Uterus (tissue), 4 donors: ENCODE data around the gene DDX21. TPM values are rescaled to one million over a fixed set of nuclear protein-coding genes. Genes with fewer than 3 reads are reported as not detected.

Experiments used
- DNase-seq, 2 donors: peaks; one replicate each; pipeline ENCODE4 v3.0.0-alpha.2; 2019 to 2020
- H3K27ac ChIP-seq, 2 donors: fragments of 200-600 bp; sonication (generic); 1 replicate in 1 of 2; 2 replicates in 1 of 2; pipeline ENCODE4 v1.5.1; 2016 to 2018
- H3K27me3 ChIP-seq, 2 donors: fragments of 200-600 bp; sonication (generic); one replicate each; pipeline ENCODE4 v1.5.1; 2018 to 2019; ENCODE audit warnings: control low read depth in 1 of 2
- H3K36me3 ChIP-seq, 2 donors: fragments of 200-600 bp; sonication (generic); one replicate each; pipeline ENCODE4 v1.5.1; 2019; ENCODE audit warnings: control low read depth in 1 of 2
- H3K4me1 ChIP-seq, 2 donors: fragments of 200-600 bp; sonication (generic); one replicate each; pipeline ENCODE4 v1.5.1; 2018 to 2019; ENCODE audit warnings: control low read depth in 1 of 2
- H3K4me3 ChIP-seq, 2 donors: fragments of 200-600 bp; sonication (generic); 1 replicate in 1 of 2; 2 replicates in 1 of 2; pipeline ENCODE4 v1.5.1; 2018 to 2019; ENCODE audit warnings: mild to moderate bottlenecking in 1 of 2
- H3K9me3 ChIP-seq, 2 donors: fragments of 200-600 bp; sonication (generic); one replicate each; pipeline ENCODE4 v1.5.1; 2019; ENCODE audit warnings: control low read depth in 1 of 2
- CTCF ChIP-seq, 4 experiments: fragments of 200-600 bp in 2 of 4; fragments of 450-650 bp in 2 of 4; sonication (generic) in 2 of 4; IDR thresholded peaks; one replicate each; pipeline ENCODE4 v1.5.1; 2016 to 2019; ENCODE audit warnings: antibody characterized with exemption in 4 of 4, mild to moderate bottlenecking in 2 of 4, moderate library complexity in 1 of 4
- POLR2A ChIP-seq, 2 donors: fragments of 450-650 bp; IDR thresholded peaks; one replicate each; pipeline ENCODE4 v1.6.1; 2016; ENCODE audit warnings: antibody characterized with exemption in 2 of 2, mild to moderate bottlenecking in 1 of 2, moderate library complexity in 1 of 2
- intact Hi-C: fragments of 100-400 bp; cut with DNase I; formaldehyde crosslinking; loops from one replicate; pipeline ENCODE4 v1.15.1; 2023; ENCODE audit warnings: low total_unique reads
- total RNA-seq, 4 donors: library from RNA; depleted of rRNA in 3 of 4; stranded (reverse); fragments of >200 nt in 3 of 4; gene quantifications; one replicate each; pipeline versions ENCODE4 v1.1.0 to v1.2.4, GENCODE V29; 2014 to 2023
- donor health status: DM: yes; HTN: yes; CAD: no.

The DDX21 gene
- total RNA-seq, 4 donors from 2014 or later: 24.1 to 52.6 (median 38.1) TPM

- H3K4me3 ChIP-seq: no peak overlapping the region
- H3K36me3 ChIP-seq: no peaks in the 10 kb centered on the region
- intact Hi-C loops: no loop called here
- peaks cover 3 to 5% of the 10 kb centered on the region in 2 donors for H3K4me1 ChIP-seq
- no peaks in the 10 kb centered on the region for H3K27me3 ChIP-seq
- no peaks in the 10 kb centered on the region for H3K9me3 ChIP-seq
- TF ChIP-seq CTCF (IDR thresholded peaks at IDR 0.05): no peak
- TF ChIP-seq POLR2A (IDR thresholded peaks at IDR 0.05): no peak
- peak overlapping the region; percentile 21 to 46 for H3K27ac ChIP-seq
- DNase-seq: peak in 1 of 2 donors; percentile 33
Observed at GRCh38 chr10:68992636-68993440, 36.9 kb downstream of the DDX21 start.

GRCh38 chr10:68997211-68997610, 41.2 kb downstream of the DDX21 start:
- no peak for DNase-seq
- Histone ChIP-seq H3K27me3 (no peaks in the 10 kb centered on the region), H3K27ac (no peak overlapping the region), H3K9me3 (no peaks in the 10 kb centered on the region), H3K36me3 (no peaks in the 10 kb centered on the region), H3K4me1 (peaks cover 0 to 5% of the 10 kb centered on the region in 2 donors), H3K4me3 (no peak overlapping the region)
- no peak for TF ChIP-seq POLR2A (IDR thresholded peaks at IDR 0.05)
- no peak for TF ChIP-seq CTCF (IDR thresholded peaks at IDR 0.05)
- intact Hi-C loops: no loop called here

GRCh38 chr10:69004821-69005220, 48.9 kb downstream of the DDX21 start:
- no peaks in the 10 kb centered on the region for H3K4me1 ChIP-seq
- H3K27ac ChIP-seq: no peak overlapping the region
- no peaks in the 10 kb centered on the region for H3K9me3 ChIP-seq
- H3K4me3 ChIP-seq: no peak overlapping the region
- intact Hi-C loops: loop anchor here (10.0 kb wide), 1 partner anchor 100 kb away; no protein-coding TSS in a partner anchor
- no peaks in the 10 kb centered on the region for H3K27me3 ChIP-seq
- no peaks in the 10 kb centered on the region for H3K36me3 ChIP-seq
- TF ChIP-seq POLR2A (IDR thresholded peaks at IDR 0.05) (no peak), CTCF (IDR thresholded peaks at IDR 0.05) (peak; percentile 22 to 53 (median 40))
- DNase-seq: no peak

- intact Hi-C loops: loop anchor here (10.0 kb wide), 1 partner anchor 99 kb away; no protein-coding TSS in a partner anchor
- no peak for DNase-seq
- Histone ChIP-seq H3K4me3 (no peak overlapping the region), H3K36me3 (no peaks in the 10 kb centered on the region), H3K27me3 (no peaks in the 10 kb centered on the region), H3K27ac (no peak overlapping the region), H3K9me3 (no peaks in the 10 kb centered on the region), H3K4me1 (no peaks in the 10 kb centered on the region)
- TF ChIP-seq CTCF (IDR thresholded peaks at IDR 0.05): no peak
- no peak for TF ChIP-seq POLR2A (IDR thresholded peaks at IDR 0.05)
Observed at GRCh38 chr10:69005704-69006485, 49.9 kb downstream of the DDX21 start.

- TF ChIP-seq POLR2A (IDR thresholded peaks at IDR 0.05) (no peak), CTCF (IDR thresholded peaks at IDR 0.05) (no peak)
- H3K27me3 ChIP-seq: no peaks in the 10 kb centered on the region
- DNase-seq: no peak
- no peaks in the 10 kb centered on the region for H3K4me1 ChIP-seq
- H3K27ac ChIP-seq: no peak overlapping the region
- H3K4me3 ChIP-seq: no peak overlapping the region
- intact Hi-C loops: loop anchor here (10.0 kb wide), 1 partner anchor 98 kb away; no protein-coding TSS in a partner anchor
- no peaks in the 10 kb centered on the region for H3K36me3 ChIP-seq
- H3K9me3 ChIP-seq: no peaks in the 10 kb centered on the region
Observed at GRCh38 chr10:69007260-69007659, 51.3 kb downstream of the DDX21 start.
